Natural killer cell (primary cell): Measurements from ENCODE around the gene GPRASP1. TPM values are rescaled to one million over a fixed set of nuclear protein-coding genes. Genes with fewer than 3 reads are reported as not detected.

Experiments
- ATAC-seq, 3 donors: fragments of 150-1000 bp in 2 of 3; fragments of 200-7000 bp in 1 of 3; cut with Tn5 transposase; 1 replicate in 1 of 3; 2 replicates in 2 of 3; pipeline ENCODE4 v1.10.0; 2021; ENCODE audit warnings: mild to moderate bottlenecking in 2 of 3, moderate library complexity in 2 of 3
- DNase-seq, 2 donors: peaks; one replicate each; pipeline versions ENCODE4 v3.0.0 to v3.0.0-alpha.2; 2013 to 2021; ENCODE audit warnings: mixed read lengths in 1 of 2
- H3K27ac ChIP-seq: one replicate; pipeline ENCODE4 v1.5.1; 2013; ENCODE audit warnings: mild to moderate bottlenecking, low read length
- H3K27me3 ChIP-seq: one replicate; pipeline ENCODE4 v1.6.1; 2013; ENCODE audit warnings: low read length; ENCODE audit not compliant: control insufficient read depth, insufficient read depth
- H3K36me3 ChIP-seq: one replicate; pipeline ENCODE4 v1.6.1; 2013; ENCODE audit warnings: low read length; ENCODE audit not compliant: control insufficient read depth, insufficient read depth
- H3K4me1 ChIP-seq: one replicate; pipeline ENCODE4 v1.6.1; 2013; ENCODE audit warnings: low read length; ENCODE audit not compliant: control insufficient read depth, insufficient read depth
- H3K4me3 ChIP-seq: one replicate; pipeline ENCODE4 v1.5.1; 2013; ENCODE audit warnings: low read length
- H3K9me3 ChIP-seq: one replicate; pipeline ENCODE4 v1.6.1; 2013; ENCODE audit warnings: low read length; ENCODE audit not compliant: control insufficient read depth, insufficient read depth
- H3K27ac Mint-ChIP-seq, 2 donors: one replicate each; pipeline ENCODE4 v1.8.0; 2022; ENCODE audit warnings: mild to moderate bottlenecking in 2 of 2, mixed read lengths in 2 of 2, moderate library complexity in 1 of 2
- H3K27me3 Mint-ChIP-seq, 2 donors: one replicate each; pipeline ENCODE4 v1.8.0; 2022; ENCODE audit warnings: low read depth in 2 of 2, mixed read lengths in 2 of 2
- H3K36me3 Mint-ChIP-seq: one replicate; pipeline ENCODE4 v1.8.0; 2022; ENCODE audit warnings: mixed read lengths
- H3K4me1 Mint-ChIP-seq, 2 donors: one replicate each; pipeline ENCODE4 v1.8.0; 2022; ENCODE audit warnings: mixed read lengths in 2 of 2
- H3K4me3 Mint-ChIP-seq: one replicate; pipeline ENCODE4 v1.8.0; 2022; ENCODE audit warnings: mild to moderate bottlenecking, moderate library complexity, mixed read lengths
- H3K9me3 Mint-ChIP-seq, 2 donors: one replicate each; pipeline ENCODE4 v1.8.0; 2022; ENCODE audit warnings: mixed read lengths in 2 of 2
- CTCF ChIP-seq: fragments of 200-600 bp; IDR thresholded peaks from one replicate; pipeline ENCODE4 v1.8.0; 2022; ENCODE audit warnings: antibody characterized with exemption
- intact Hi-C: fragments of 100-400 bp; cut with micrococcal nuclease; formaldehyde crosslinking; loops from one replicate; pipeline ENCODE4 v1.14.2; 2022
- total RNA-seq, 4 donors: library from RNA; stranded (reverse); fragments of 120-200 nt in 1 of 4; gene quantifications; one replicate each; pipeline versions ENCODE4 v1.2.3 to v1.2.4, GENCODE V29; 2013 to 2022

The GPRASP1 gene
- total RNA-seq, 3 donors from 2014 or later (not counting 1 experiment from before 2014, with no cell fraction given), result 11.2 to 12.6 (median 12.2) TPM

GRCh38 chrX:102696306-102696705 is 45.0 kb downstream of the GPRASP1 start:
- Mint-ChIP-seq H3K4me3 (no peak overlapping the region), H3K27me3 (no peaks in the 10 kb centered on the region), H3K36me3 (no peaks in the 10 kb centered on the region), H3K27ac (no peak overlapping the region), H3K4me1 (no peaks in the 10 kb centered on the region), H3K9me3 (no peaks in the 10 kb centered on the region)
- DNase-seq, result no peak
- no peaks in the 10 kb centered on the region for H3K4me1 ChIP-seq
- no peaks in the 10 kb centered on the region for H3K36me3 ChIP-seq
- no peak overlapping the region for H3K27ac ChIP-seq
- no peak overlapping the region for H3K4me3 ChIP-seq
- intact Hi-C loops, result no loop called here
- no peaks in the 10 kb centered on the region for H3K9me3 ChIP-seq
- no peak for ATAC-seq
- no peaks in the 10 kb centered on the region for H3K27me3 ChIP-seq
- TF ChIP-seq CTCF, result no peak

GRCh38 chrX:102697494-102697893 is 46.2 kb downstream of the GPRASP1 start:
- no peaks in the 10 kb centered on the region for H3K9me3 Mint-ChIP-seq
- no peaks in the 10 kb centered on the region for H3K36me3 ChIP-seq
- no peak for ATAC-seq
- H3K27me3 ChIP-seq, result no peaks in the 10 kb centered on the region
- no peaks in the 10 kb centered on the region for H3K4me1 ChIP-seq
- TF ChIP-seq CTCF, result no peak
- H3K4me3 Mint-ChIP-seq, result no peak overlapping the region
- H3K36me3 Mint-ChIP-seq, result no peaks in the 10 kb centered on the region
- intact Hi-C loops, result no loop called here
- H3K9me3 ChIP-seq, result no peaks in the 10 kb centered on the region
- no peak overlapping the region for H3K27ac ChIP-seq
- no peak overlapping the region for H3K27ac Mint-ChIP-seq
- H3K4me3 ChIP-seq, result no peak overlapping the region
- DNase-seq, result no peak
- no peaks in the 10 kb centered on the region for H3K4me1 Mint-ChIP-seq
- H3K27me3 Mint-ChIP-seq, result peaks cover 3 to 4% of the 10 kb centered on the region in 2 donors

Other genes with a start within 250 kb of the GPRASP1 start
- not detected for gene NXF2B, start 211.5 kb upstream of the GPRASP1 start, total RNA-seq
- not detected for gene TCP11X2, start 179.7 kb upstream of the GPRASP1 start, total RNA-seq
- gene TMSB15A, start 134.7 kb upstream of the GPRASP1 start, total RNA-seq, result not detected
- gene ARMCX5, start 52.0 kb upstream of the GPRASP1 start, total RNA-seq, result 10 to 100 TPM in 2 of 3 donors, 1 to 10 TPM in 1; 9.0 to 13.3 (median 13.1) TPM
- gene GPRASP2, start 61.0 kb downstream of the GPRASP1 start, total RNA-seq, result under 1 TPM; 0.43 to 0.70 (median 0.68) TPM
- 1 to 10 TPM; 2.1 to 2.9 (median 2.6) TPM for gene GPRASP3, start 69.3 kb downstream of the GPRASP1 start, total RNA-seq